ENCODE results near the gene PSEN1.

GRCh38 chr14:73255005-73255400 lies 118.7 kb downstream of the PSEN1 start:
- TF ChIP-seq EZH2 (IDR thresholded peaks at IDR 0.05; ENCODE audit: insufficient read depth, poor library complexity, severe bottlenecking): no peak
- TF ChIP-seq EZH2phosphoT487 (IDR thresholded peaks at IDR 0.05; ENCODE audit: insufficient read depth, low read depth): no peak

All from GM23248 (cell line).